GM13977 (cell line): ENCODE measurements around the gene PLEKHH1.

Source experiments
- DNase-seq: peaks from one replicate; pipeline ENCODE4 v3.0.0; 2012; ENCODE audit warnings: low spot score
- CTCF ChIP-seq: IDR thresholded peaks from 2 replicates; pipeline ENCODE4 v1.5.1; 2012; ENCODE audit warnings: mild to moderate bottlenecking, control low read depth; ENCODE audit not compliant: insufficient read depth; ENCODE audit errors: extremely low read depth, missing control alignments
- in situ Hi-C: fragments of 300-500 bp; cut with MboI; formaldehyde crosslinking; loops from one replicate; pipeline ENCODE4 v1.12.0; 2022; ENCODE audit warnings: low sequenced_read_pairs, low pct_unique_long_range_greater_than_20kb, mixed read lengths, inconsistent platforms; ENCODE audit not compliant: unreplicated experiment

Gene PLEKHH1

GRCh38 chr14:67557656-67558055 is 24.6 kb downstream of the PLEKHH1 start:
- no peak for DNase-seq
- no peak for TF ChIP-seq CTCF
- in situ Hi-C loops, result no loop called here

GRCh38 chr14:67559639-67560038 is 26.5 kb downstream of the PLEKHH1 start:
- TF ChIP-seq CTCF, result no peak
- no peak for DNase-seq
- in situ Hi-C loops, result loop anchor here (10.0 kb wide), 1 partner anchor 135 kb away; no protein-coding TSS in a partner anchor

DNA sequence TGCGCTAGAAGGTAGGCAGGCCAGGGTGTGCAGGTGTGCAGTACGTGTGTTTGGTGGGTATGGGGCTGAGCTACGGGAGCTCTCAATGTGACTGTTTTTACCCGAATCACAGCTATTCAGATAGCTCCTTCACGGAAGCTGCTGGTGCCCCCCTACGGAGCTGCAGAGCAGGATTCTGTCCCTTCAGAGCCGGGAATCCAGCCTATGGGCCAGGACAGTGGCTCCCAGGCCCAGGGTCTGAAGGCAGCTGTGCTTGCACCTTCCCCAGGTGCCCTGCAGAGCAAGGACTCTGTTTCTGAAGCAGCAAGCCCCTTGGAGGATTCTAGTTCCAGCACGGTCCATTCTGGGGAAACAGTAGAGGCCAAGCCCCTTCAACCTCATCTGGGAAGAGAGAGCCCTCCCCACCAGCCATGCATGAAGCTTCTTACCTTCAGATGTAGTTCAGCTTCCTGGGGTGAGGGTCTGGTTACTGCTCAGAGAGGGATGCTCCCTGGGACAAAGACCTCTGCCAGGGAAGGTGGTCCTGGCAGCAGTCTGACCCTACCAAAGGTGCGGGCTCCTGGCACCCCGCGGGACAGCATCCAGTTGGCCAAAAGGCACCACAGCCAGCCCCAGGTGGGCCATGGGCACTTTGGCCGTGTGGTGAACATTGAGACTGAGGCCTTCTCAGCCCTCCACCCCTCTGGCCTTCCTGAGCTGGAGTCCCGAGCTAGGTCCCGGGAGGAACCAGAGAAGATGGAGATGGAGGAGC is 29.1 kb downstream of the PLEKHH1 start:
- in situ Hi-C loops, result loop anchor here (10.0 kb wide), 1 partner anchor 137 kb away; no protein-coding TSS in a partner anchor
- no peak for DNase-seq

DNA sequence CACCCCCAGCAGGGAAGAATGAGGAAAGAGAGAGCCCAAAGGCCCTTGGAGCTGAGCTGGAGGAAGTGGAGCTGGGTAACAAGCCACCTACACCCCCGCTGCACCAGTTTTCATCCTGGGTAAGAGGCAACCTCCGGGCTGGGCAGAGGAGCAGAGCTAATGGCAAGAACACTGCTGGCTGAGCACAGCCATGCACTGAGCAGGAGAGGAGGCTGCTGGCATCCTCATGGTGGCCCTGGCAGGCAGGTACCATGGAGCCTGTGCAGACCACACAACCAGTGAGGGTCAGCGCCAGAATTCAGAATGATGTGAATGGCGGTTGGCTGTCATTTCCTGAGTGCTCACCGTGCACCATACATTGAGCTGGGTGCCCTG is 29.7 kb downstream of the PLEKHH1 start:
- no peak for DNase-seq
- in situ Hi-C loops, result loop anchor here (10.0 kb wide), 1 partner anchor 138 kb away; no protein-coding TSS in a partner anchor
- TF ChIP-seq CTCF, result no peak

More for the DNA sequence above, 29.1 kb downstream of the PLEKHH1 start:
- no peak for TF ChIP-seq CTCF

DNA sequence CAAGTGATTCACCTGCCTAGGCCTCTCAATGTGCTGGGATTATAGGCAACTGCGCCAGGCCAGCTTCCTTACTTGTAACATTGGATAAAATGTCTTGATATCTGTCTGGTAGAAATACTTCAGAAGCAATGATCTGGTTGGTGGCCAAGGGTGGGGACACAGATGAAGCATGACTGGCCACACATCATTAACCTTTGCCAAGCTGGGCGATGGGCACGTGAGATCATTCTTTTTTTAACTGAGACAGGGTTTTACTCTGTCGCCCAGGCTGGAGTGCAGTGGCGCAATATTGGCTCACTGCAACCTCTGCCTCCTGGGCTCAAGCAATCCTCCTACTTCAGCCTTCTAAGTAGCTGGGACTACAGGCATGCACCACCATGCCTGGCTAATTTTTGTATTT is 31.1 kb downstream of the PLEKHH1 start:
- no peak for DNase-seq

DNA sequence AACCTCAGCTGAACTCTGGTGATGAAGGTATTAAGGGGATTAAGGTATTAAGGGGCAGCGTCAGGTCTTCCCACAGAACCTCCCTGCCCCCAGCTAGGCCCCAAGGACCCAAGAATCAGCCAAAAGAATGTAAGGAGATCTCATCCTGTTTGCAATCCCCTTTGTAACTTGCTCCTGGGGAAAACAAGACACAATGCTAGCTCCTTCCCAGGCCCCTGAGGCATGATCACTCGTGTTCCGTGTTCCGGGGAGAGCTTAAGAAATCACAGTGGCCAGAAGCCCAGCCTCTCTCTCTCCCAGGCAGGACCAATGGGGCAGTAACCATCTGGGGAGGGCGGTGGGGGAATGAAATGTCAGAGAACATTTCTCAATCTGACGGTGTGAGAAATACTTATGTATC is 33.8 kb downstream of the PLEKHH1 start:
- no peak for DNase-seq
- in situ Hi-C loops, result loop anchor here (10.0 kb wide), 1 partner anchor 142 kb away; no protein-coding TSS in a partner anchor
- TF ChIP-seq CTCF, result no peak

More for the DNA sequence above, 31.1 kb downstream of the PLEKHH1 start:
- no peak for TF ChIP-seq CTCF
- in situ Hi-C loops, result loop anchor here (10.0 kb wide), 1 partner anchor 139 kb away; no protein-coding TSS in a partner anchor
